IMR-90 (cell line): ENCODE data around the gene LONP1. TPM values are rescaled to one million over a fixed set of nuclear protein-coding genes. Genes with fewer than 3 reads are reported as not detected.

Experiments
- ATAC-seq: fragments of 200-7000 bp; cut with Tn5 transposase; 2 replicates; pipeline ENCODE4 v1.9.1; 2020; ENCODE audit warnings: low read depth, mild to moderate bottlenecking, moderate library complexity
- BruUV-seq: library from RNA; stranded (reverse); fragments of 400-500 nt; replicated peaks from 2 replicates; lab custom pipeline; 2021; lab: Mats Ljungman, UMichigan
- CTCF ChIA-PET: fragments of 300-600 bp; formaldehyde crosslinking; extraction: SDS; loops from one replicate; lab custom pipeline; 2021; ENCODE audit warnings: antibody characterized with exemption; lab: Yijun Ruan, JAX
- POLR2A ChIA-PET: fragments of 300-600 bp; sonication (Branson Sonifier 250); formaldehyde crosslinking; loops from one replicate; lab custom pipeline; 2022; ENCODE audit warnings: antibody characterized with exemption; ENCODE audit not compliant: unreplicated experiment; lab: Charles Lee
- DNase-seq: peaks from one replicate; pipeline ENCODE4 v3.0.0; 2013
- H2AFZ ChIP-seq: replicated peaks from 2 replicates; pipeline ENCODE3; 2013; ENCODE audit warnings: low read length, mild to moderate bottlenecking; ENCODE audit not compliant: poor library complexity
- H2AK5ac ChIP-seq: 2 replicates; pipeline ENCODE4 v1.6.1; 2013; ENCODE audit warnings: low read depth, low read length, inconsistent platforms
- H2AK9ac ChIP-seq: replicated peaks from 2 replicates; pipeline ENCODE3; 2013; ENCODE audit warnings: mild to moderate bottlenecking, low read depth, low read length, moderate library complexity; ENCODE audit not compliant: poor library complexity
- H2BK120ac ChIP-seq: 2 replicates; pipeline ENCODE4 v1.6.1; 2013; ENCODE audit warnings: low read depth, low read length, inconsistent platforms
- H2BK15ac ChIP-seq: 3 replicates; pipeline ENCODE4 v1.6.1; 2013; ENCODE audit warnings: low read depth, low read length, inconsistent platforms
- H2BK20ac ChIP-seq: 2 replicates; pipeline ENCODE4 v1.6.1; 2013; ENCODE audit warnings: low read depth, mild to moderate bottlenecking, inconsistent platforms, low read length, moderate library complexity
- H2BK5ac ChIP-seq: 2 replicates; pipeline ENCODE4 v1.6.1; 2013; ENCODE audit warnings: mild to moderate bottlenecking, low read depth, low read length, inconsistent platforms; ENCODE audit not compliant: poor library complexity, severe bottlenecking
- H3K14ac ChIP-seq: replicated peaks from 2 replicates; pipeline ENCODE4 v1.6.1; 2013; ENCODE audit warnings: low read depth, low read length, inconsistent platforms
- H3K18ac ChIP-seq: 2 replicates; pipeline ENCODE4 v1.6.1; 2013; ENCODE audit warnings: low read depth, low read length, control low read depth
- H3K23ac ChIP-seq: 2 replicates; pipeline ENCODE4 v1.6.1; 2013; ENCODE audit warnings: low read depth, low read length, inconsistent platforms
- H3K27ac ChIP-seq: 2 replicates; pipeline ENCODE4 v1.5.1; 2013; ENCODE audit warnings: mild to moderate bottlenecking, control low read depth, low read length; ENCODE audit not compliant: insufficient read depth
- H3K27me3 ChIP-seq: 2 replicates; pipeline ENCODE4 v1.6.1; 2013; ENCODE audit warnings: low read length; ENCODE audit not compliant: control insufficient read depth, insufficient read depth
- H3K36me3 ChIP-seq: 2 replicates; pipeline ENCODE4 v1.6.1; 2013; ENCODE audit warnings: low read length, mixed read lengths; ENCODE audit not compliant: control insufficient read depth, insufficient read depth
- H3K4ac ChIP-seq: 2 replicates; pipeline ENCODE4 v1.6.1; 2013; ENCODE audit warnings: low read depth, low read length, inconsistent platforms
- H3K4me1 ChIP-seq: 2 replicates; pipeline ENCODE4 v1.6.1; 2013; ENCODE audit warnings: low read length, mixed read lengths; ENCODE audit not compliant: control insufficient read depth, insufficient read depth
- H3K4me2 ChIP-seq: 2 replicates; pipeline ENCODE4 v1.6.1; 2013; ENCODE audit warnings: low read depth, mild to moderate bottlenecking, control low read depth, low read length, moderate library complexity
- H3K4me3 ChIP-seq: 2 replicates; pipeline ENCODE4 v1.5.1; 2013; ENCODE audit warnings: low read depth, mild to moderate bottlenecking, control low read depth, low read length, moderate library complexity; ENCODE audit not compliant: insufficient read depth
- H3K56ac ChIP-seq: 2 replicates; pipeline ENCODE4 v1.6.1; 2013; ENCODE audit warnings: low read length, inconsistent platforms; ENCODE audit not compliant: insufficient read depth; ENCODE audit errors: extremely low read depth
- H3K79me1 ChIP-seq, 2 experiments: 2 replicates each; pipeline ENCODE4 v1.6.1; 2013; ENCODE audit warnings: low read length in 2 of 2, inconsistent platforms in 1 of 2, low read depth in 1 of 2
- H3K9ac ChIP-seq: 2 replicates; pipeline ENCODE4 v1.6.1; 2013; ENCODE audit warnings: low read depth, low read length, control low read depth
- H3K9me1 ChIP-seq: 2 replicates; pipeline ENCODE4 v1.6.1; 2013; ENCODE audit warnings: low read length, inconsistent platforms; ENCODE audit not compliant: insufficient read depth
- H3K9me3 ChIP-seq: 2 replicates; pipeline ENCODE4 v1.6.1; 2013; ENCODE audit warnings: low read length; ENCODE audit not compliant: control insufficient read depth, insufficient read depth
- H4K20me1 ChIP-seq: 2 replicates; pipeline ENCODE4 v1.6.1; 2013; ENCODE audit warnings: low read length, inconsistent platforms; ENCODE audit not compliant: insufficient read depth
- H4K5ac ChIP-seq: 2 replicates; pipeline ENCODE4 v1.6.1; 2013; ENCODE audit warnings: mild to moderate bottlenecking, low read depth, low read length, control low read depth
- H4K8ac ChIP-seq, 2 experiments: 2 replicates each; pipeline ENCODE4 v1.6.1; 2013; ENCODE audit warnings: low read depth in 2 of 2, low read length in 2 of 2, control low read depth in 1 of 2, inconsistent platforms in 1 of 2
- H4K91ac ChIP-seq: 2 replicates; pipeline ENCODE4 v1.6.1; 2013; ENCODE audit warnings: low read depth, low read length, inconsistent platforms; ENCODE audit not compliant: insufficient read depth
- BHLHE40 ChIP-seq: fragments of 150-350 bp; IDR thresholded peaks from 2 replicates; pipeline ENCODE4 v1.6.1; 2016; ENCODE audit warnings: mild to moderate bottlenecking, low read depth, low read length
- CEBPB ChIP-seq: IDR thresholded peaks from 2 replicates; pipeline ENCODE4 v1.6.1; 2012; ENCODE audit warnings: low read depth, low read length, improper control_type of control experiment
- CHD1 ChIP-seq: IDR thresholded peaks from 2 replicates; pipeline ENCODE4 v1.6.1; 2012; ENCODE audit warnings: low read depth, low read length, improper control_type of control experiment
- CTCF ChIP-seq: conservative IDR thresholded peaks from 2 replicates; pipeline ENCODE4 v1.5.1; 2012; ENCODE audit warnings: mild to moderate bottlenecking, low read depth, low read length, improper control_type of control experiment
- ELK1 ChIP-seq: fragments of 150-350 bp; IDR thresholded peaks from 2 replicates; pipeline ENCODE4 v1.6.1; 2016; ENCODE audit warnings: low read depth, mild to moderate bottlenecking, low read length, moderate library complexity, borderline replicate concordance
- FOS ChIP-seq: fragments of 150-350 bp; IDR thresholded peaks from 2 replicates; pipeline ENCODE4 v1.6.1; 2016; ENCODE audit warnings: low read depth, low read length
- MAFK ChIP-seq: IDR thresholded peaks from 2 replicates; pipeline ENCODE4 v1.6.1; 2012; ENCODE audit warnings: low read depth, low read length, improper control_type of control experiment
- MAZ ChIP-seq: IDR thresholded peaks from 2 replicates; pipeline ENCODE4 v1.6.1; 2012; ENCODE audit warnings: low read depth, mild to moderate bottlenecking, low read length, improper control_type of control experiment, moderate library complexity, borderline replicate concordance
- MXI1 ChIP-seq: IDR thresholded peaks from 2 replicates; pipeline ENCODE4 v1.6.1; 2012; ENCODE audit warnings: low read depth, mild to moderate bottlenecking, low read length, moderate library complexity, borderline replicate concordance
- NFE2L2 ChIP-seq: fragments of 150-350 bp; IDR thresholded peaks from 2 replicates; pipeline ENCODE4 v1.6.1; 2016; ENCODE audit warnings: low read depth, mild to moderate bottlenecking, low read length
- POLR2A ChIP-seq: IDR thresholded peaks from 2 replicates; pipeline ENCODE4 v1.6.1; 2012; ENCODE audit warnings: mild to moderate bottlenecking, low read depth, low read length
- RAD21 ChIP-seq: IDR thresholded peaks from 2 replicates; pipeline ENCODE4 v1.6.1; 2012; ENCODE audit warnings: low read length, improper control_type of control experiment
- RCOR1 ChIP-seq: IDR thresholded peaks from 2 replicates; pipeline ENCODE4 v1.6.1; 2012; ENCODE audit warnings: mild to moderate bottlenecking, low read length, improper control_type of control experiment; ENCODE audit not compliant: insufficient replicate concordance
- RFX5 ChIP-seq: IDR thresholded peaks from 2 replicates; pipeline ENCODE4 v1.8.0; 2012; ENCODE audit warnings: low read depth, mild to moderate bottlenecking, low read length, moderate library complexity
- SMC3 ChIP-seq: fragments of 150-350 bp; IDR thresholded peaks from 2 replicates; pipeline ENCODE4 v1.6.1; 2016; ENCODE audit warnings: low read depth, mild to moderate bottlenecking, antibody characterized with exemption, low read length, moderate library complexity
- whole genome bisulfite sequencing, 2 experiments: methylation state at CpG; one replicate each; pipeline versions ENCODE4 v1.1.5 to v1.1.7; 2013; ENCODE audit warnings: missing lambda C conversion rate in 2 of 2; ENCODE audit not compliant: insufficient read length in 1 of 2; ENCODE audit errors: extremely low coverage in 2 of 2; 5-methylcytosine and 5-hydroxymethylcytosine counted together
- dilution Hi-C: fragments of 300-500 bp; cut with HindIII; formaldehyde crosslinking; loops from one replicate; pipeline ENCODE4 v1.14.3; 2018; ENCODE audit warnings: low sequenced_read_pairs; ENCODE audit not compliant: unreplicated experiment
- in situ Hi-C: fragments of 300-500 bp; cut with MboI; formaldehyde crosslinking; loops from 3 replicates; pipeline ENCODE4 v1.14.3; 2019; ENCODE audit warnings: low sequenced_read_pairs, inconsistent platforms, mixed read lengths
- intact Hi-C: fragments of 100-400 bp; cut with micrococcal nuclease; formaldehyde crosslinking; loops from 2 replicates; pipeline ENCODE4 v1.10.0; 2022
- polyA plus RNA-seq, 3 experiments: library from polyadenylated mRNA; depleted of rRNA; stranded (reverse); fragments of >200 nt; gene quantifications; 2 replicates each; pipeline ENCODE4 v1.2.3, GENCODE V29; 2012; ENCODE audit warnings: low replicate concordance in 1 of 3
- total RNA-seq: library from RNA; depleted of rRNA; stranded (reverse); fragments of >200 nt; gene quantifications from 2 replicates; pipeline ENCODE4 v1.2.3, GENCODE V29; 2012
- TF ChIP-seq, protein P1 (sequence below): fragments of 150-350 bp; IDR thresholded peaks from 2 replicates; pipeline ENCODE4 v1.6.1; 2017; ENCODE audit warnings: mild to moderate bottlenecking, antibody characterized with exemption, low read length, low read depth

LONP1 gene
- total and polyA plus RNA-seq, 2 of the 4 experiments (the other 2 are of a cell fraction) = 64.2 to 93.2 TPM

- Histone ChIP-seq H2AK9ac (no peak overlapping the region), H3K27ac (no peak overlapping the region), H3K56ac (no peak overlapping the region), H3K9ac (no peak overlapping the region), H4K91ac (no peak overlapping the region), H4K5ac (no peak overlapping the region), H4K8ac (no peak overlapping the region), H4K20me1 (no peaks in the 10 kb centered on the region), H3K23ac (no peak overlapping the region), H3K18ac (no peak overlapping the region), H2BK20ac (no peak overlapping the region), H3K9me3 (no peaks in the 10 kb centered on the region), H3K36me3 (no peaks in the 10 kb centered on the region), H3K4me1 (peaks cover 7% of the 10 kb centered on the region), H2BK120ac (no peak overlapping the region), H3K4ac (no peak overlapping the region), H3K14ac (no peak overlapping the region), H2BK5ac (no peak overlapping the region), H2AFZ (no peak overlapping the region), H2BK15ac (no peak overlapping the region), H3K4me2 (no peak overlapping the region), H2AK5ac (no peak overlapping the region), H3K9me1 (peaks cover 3% of the 10 kb centered on the region; the same call in 1 of the 2 replicates), H3K27me3 (no peaks in the 10 kb centered on the region), H3K4me3 (no peak overlapping the region), H3K79me1 (peaks cover 15 to 19% of the 10 kb centered on the region in 2 experiments; a peak in 3 of 4 replicates)
- CTCF ChIA-PET = no interaction called here
- ATAC-seq = no peak
- POLR2A ChIA-PET = interaction anchor here (0.6 kb wide), 1 partner anchor 60 kb away, joined by 5 read pairs; the partner anchor contains the start of gene SAFB
- intact Hi-C loops = no loop called here
- TF ChIP-seq, protein P1, sequence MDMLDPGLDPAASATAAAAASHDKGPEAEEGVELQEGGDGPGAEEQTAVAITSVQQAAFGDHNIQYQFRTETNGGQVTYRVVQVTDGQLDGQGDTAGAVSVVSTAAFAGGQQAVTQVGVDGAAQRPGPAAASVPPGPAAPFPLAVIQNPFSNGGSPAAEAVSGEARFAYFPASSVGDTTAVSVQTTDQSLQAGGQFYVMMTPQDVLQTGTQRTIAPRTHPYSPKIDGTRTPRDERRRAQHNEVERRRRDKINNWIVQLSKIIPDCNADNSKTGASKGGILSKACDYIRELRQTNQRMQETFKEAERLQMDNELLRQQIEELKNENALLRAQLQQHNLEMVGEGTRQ = no peak
- TF ChIP-seq MAZ (no peak), CEBPB (no peak), CHD1 (no peak), RFX5 (no peak), SMC3 (no peak), POLR2A (no peak), CTCF (no peak), BHLHE40 (no peak), NFE2L2 (no peak), FOS (no peak), RAD21 (no peak), ELK1 (no peak), MXI1 (no peak), RCOR1 (no peak), MAFK (no peak)
- in situ Hi-C loops = no loop called here
- WGBS, 2 experiments = 87% methylated on average over 3 of the region's 10 CpGs; no CpG with 5 or more reads in 1 of the 2 experiments
- BruUV-seq = no TSS peak
- no peak for DNase-seq
- dilution Hi-C loops = no loop called here
Measured at GRCh38 chr19:5683177-5683886, 36.6 kb downstream of the LONP1 start.
